Suprapubic skin (tissue), 4 donors: Measurements from ENCODE around the gene ADAMTS15. TPM values are rescaled to one million over a fixed set of nuclear protein-coding genes. Genes with fewer than 3 reads are reported as not detected.

Experiments
- DNase-seq, 2 donors: peaks; one replicate each; pipeline ENCODE4 v3.0.0-alpha.2; 2019; ENCODE audit warnings: low spot score in 2 of 2
- H3K27ac ChIP-seq: fragments of 200-600 bp; sonication (generic); one replicate; pipeline ENCODE4 v1.5.1; 2019
- H3K27me3 ChIP-seq: fragments of 200-600 bp; sonication (generic); one replicate; pipeline ENCODE4 v1.5.1; 2019
- H3K36me3 ChIP-seq: fragments of 200-600 bp; sonication (generic); one replicate; pipeline ENCODE4 v1.5.1; 2019
- H3K4me1 ChIP-seq: fragments of 200-600 bp; sonication (generic); one replicate; pipeline ENCODE4 v1.5.1; 2019
- H3K4me3 ChIP-seq: fragments of 200-600 bp; sonication (generic); one replicate; pipeline ENCODE4 v1.5.1; 2019; ENCODE audit warnings: mild to moderate bottlenecking
- H3K9me3 ChIP-seq: fragments of 200-600 bp; sonication (generic); one replicate; pipeline ENCODE4 v1.5.1; 2019
- CTCF ChIP-seq, 2 donors: fragments of 200-600 bp in 1 of 2; fragments of 450-650 bp in 1 of 2; sonication (generic) in 1 of 2; IDR thresholded peaks; one replicate each; pipeline ENCODE4 v1.5.1; 2016 to 2019; ENCODE audit warnings: antibody characterized with exemption in 2 of 2, mild to moderate bottlenecking in 1 of 2, moderate library complexity in 1 of 2
- EP300 ChIP-seq: sonication (generic); formaldehyde crosslinking; IDR thresholded peaks from one replicate; pipeline ENCODE4 v1.6.1; 2017; ENCODE audit warnings: antibody characterized with exemption
- POLR2A ChIP-seq, 2 donors: fragments of 450-650 bp; IDR thresholded peaks; one replicate each; pipeline ENCODE4 v1.6.1; 2017; ENCODE audit warnings: antibody characterized with exemption in 2 of 2, mild to moderate bottlenecking in 2 of 2, moderate library complexity in 2 of 2
- POLR2AphosphoS5 ChIP-seq, 3 donors: sonication (generic); formaldehyde crosslinking; IDR thresholded peaks; one replicate each; pipeline ENCODE4 v1.6.1; 2017; ENCODE audit warnings: antibody characterized with exemption in 3 of 3
- WGBS: methylation state at CpG from one replicate; pipeline ENCODE4 v1.1.5; 2018; 5-methylcytosine and 5-hydroxymethylcytosine counted together
- total RNA-seq, 4 donors: library from RNA; depleted of rRNA; stranded (reverse); fragments of >200 nt; gene quantifications; one replicate each; pipeline ENCODE4 v1.1.0, GENCODE V29; 2016

The ADAMTS15 gene
- total RNA-seq, 4 donors from 2014 or later = 3.8 to 7.2 (median 5.7) TPM

GRCh38 chr11:130524132-130524790 lies 75.8 kb downstream of the ADAMTS15 start:
- TF ChIP-seq EP300 (no peak), CTCF (IDR thresholded peaks at IDR 0.05) (no peak)
- H3K9me3 ChIP-seq = no peaks in the 10 kb centered on the region
- peak overlapping the region; percentile 87 for H3K27ac ChIP-seq

GRCh38 chr11:130525307-130525706 lies 76.9 kb downstream of the ADAMTS15 start:
- H3K4me1 ChIP-seq = peaks cover 33% of the 10 kb centered on the region
- H3K27ac ChIP-seq = no peak overlapping the region
- WGBS = 85% methylated on average over 6 of the region's 6 CpGs
- H3K27me3 ChIP-seq = no peaks in the 10 kb centered on the region
- H3K9me3 ChIP-seq = no peaks in the 10 kb centered on the region
- no peaks in the 10 kb centered on the region for H3K36me3 ChIP-seq
- no peak overlapping the region for H3K4me3 ChIP-seq
- DNase-seq = no peak
- TF ChIP-seq CTCF (IDR thresholded peaks at IDR 0.05) (no peak), POLR2A (IDR thresholded peaks at IDR 0.05) (no peak), EP300 (no peak), POLR2AphosphoS5 (IDR thresholded peaks at IDR 0.05) (no peak)

More at GRCh38 chr11:130524132-130524790, 75.8 kb downstream of the ADAMTS15 start:
- Histone ChIP-seq H3K4me3 (no peak overlapping the region), H3K36me3 (no peaks in the 10 kb centered on the region), H3K27me3 (no peaks in the 10 kb centered on the region), H3K4me1 (peaks cover 35% of the 10 kb centered on the region)
- no peak for DNase-seq
- 91% methylated on average over 8 of the region's 8 CpGs for WGBS

Other genes starting within 250 kb of the ADAMTS15 start
- gene ZBTB44, start 133.7 kb upstream of the ADAMTS15 start, total RNA-seq = 10 to 100 TPM; 28.7 to 89.5 (median 69.1) TPM
- gene ADAMTS8, start 20.0 kb upstream of the ADAMTS15 start, total RNA-seq = under 1 TPM; 0.30 to 0.72 (median 0.65) TPM